Endodermal cell (in vitro differentiated cells): ENCODE data around the gene IDNK. TPM values are rescaled to one million over a fixed set of nuclear protein-coding genes. Genes with fewer than 3 reads are reported as not detected.

Experiments used
- DNase-seq: peaks from one replicate; pipeline ENCODE4 v3.0.0-alpha.2; 2017
- H3K27ac ChIP-seq: 2 replicates; pipeline ENCODE4 v1.5.1; 2013; ENCODE audit warnings: mild to moderate bottlenecking, low read depth, low read length, moderate library complexity
- H3K27me3 ChIP-seq: 2 replicates; pipeline ENCODE4 v1.6.1; 2013; ENCODE audit warnings: mild to moderate bottlenecking, low read length, moderate library complexity; ENCODE audit not compliant: insufficient read depth, control insufficient read depth, poor library complexity, severe bottlenecking
- H3K36me3 ChIP-seq: 2 replicates; pipeline ENCODE4 v1.7.0; 2013; ENCODE audit warnings: mild to moderate bottlenecking, low read length, moderate library complexity; ENCODE audit not compliant: control insufficient read depth, insufficient read depth
- H3K4me1 ChIP-seq: one replicate; pipeline ENCODE4 v1.7.0; 2013; ENCODE audit warnings: low read length; ENCODE audit not compliant: control insufficient read depth, insufficient read depth
- H3K4me3 ChIP-seq: 2 replicates; pipeline ENCODE4 v1.5.1; 2013; ENCODE audit warnings: mild to moderate bottlenecking, low read length, moderate library complexity
- H3K9ac ChIP-seq: 2 replicates; pipeline ENCODE4 v1.6.1; 2013; ENCODE audit warnings: mild to moderate bottlenecking, low read length, moderate library complexity; ENCODE audit not compliant: poor library complexity, severe bottlenecking; ENCODE audit errors: extremely low read depth
- H3K9me3 ChIP-seq: 2 replicates; pipeline ENCODE4 v1.6.1; 2013; ENCODE audit warnings: mild to moderate bottlenecking, low read length, moderate library complexity; ENCODE audit not compliant: control insufficient read depth
- H3K27ac Mint-ChIP-seq: 2 replicates; pipeline ENCODE4 v1.8.0; 2020; ENCODE audit warnings: mixed read lengths
- H3K27me3 Mint-ChIP-seq: 2 replicates; pipeline ENCODE4 v1.8.0; 2021; ENCODE audit warnings: mild to moderate bottlenecking, mixed read lengths; ENCODE audit not compliant: insufficient read depth
- H3K36me3 Mint-ChIP-seq: 2 replicates; pipeline ENCODE4 v1.8.0; 2020; ENCODE audit warnings: low read depth, mixed read lengths
- H3K4me1 Mint-ChIP-seq: 2 replicates; pipeline ENCODE4 v1.8.0; 2020; ENCODE audit warnings: mixed read lengths
- H3K4me3 Mint-ChIP-seq: 2 replicates; pipeline ENCODE4 v1.8.0; 2020; ENCODE audit warnings: mild to moderate bottlenecking, moderate library complexity, mixed read lengths
- H3K9me3 Mint-ChIP-seq: 2 replicates; pipeline ENCODE4 v1.8.0; 2020; ENCODE audit warnings: mild to moderate bottlenecking, mixed read lengths
- WGBS, 2 experiments: methylation state at CpG; one replicate each; pipeline versions ENCODE4 v1.1.5 to v1.1.7; 2013; ENCODE audit warnings: missing lambda C conversion rate in 2 of 2, mixed read lengths in 1 of 2; ENCODE audit not compliant: insufficient coverage in 1 of 2, insufficient read length in 1 of 2; 5-methylcytosine and 5-hydroxymethylcytosine counted together
- total RNA-seq, 2 donors: library from RNA; stranded (reverse); fragmentation: NEBNext Ultra II Directional in 1 of 2; extraction: Animal tissue kit (Norgen Biotek cat#: 25700) in 1 of 2; gene quantifications; 2 replicates in 1 of 2; 3 replicates in 1 of 2; pipeline ENCODE4 v1.2.1, GENCODE V29; 2021
- TF ChIP-seq, protein P1 (sequence below): fragments of 200-600 bp; sonication (generic); conservative IDR thresholded peaks from 2 replicates; pipeline ENCODE4 v1.5.0; 2021; ENCODE audit warnings: antibody characterized with exemption, mild to moderate bottlenecking

The IDNK gene
- total RNA-seq, 2 donors from 2014 or later = 1.6 TPM

DNA sequence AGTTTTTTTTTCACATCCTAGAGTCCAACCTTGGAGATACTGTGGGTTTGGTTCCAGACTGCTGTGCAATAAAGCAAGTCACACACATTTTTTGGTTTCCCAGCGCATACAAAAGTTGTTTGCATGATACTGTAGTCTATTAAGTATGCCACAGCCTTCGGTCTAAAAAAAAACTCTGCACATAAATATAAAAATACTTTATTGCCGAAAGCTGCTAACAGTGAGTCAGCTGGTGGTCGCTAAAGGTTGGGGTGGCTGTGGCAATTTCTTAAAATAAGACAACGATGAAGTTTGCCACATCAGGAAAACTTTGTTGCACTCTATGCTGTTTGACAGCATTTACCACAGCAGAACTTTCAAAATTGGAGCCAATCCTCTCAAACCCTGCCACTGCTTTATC, 47.4 kb downstream of the IDNK start:
- no peak overlapping the region for H3K4me3 ChIP-seq
- DNase-seq = no peak
- no peak overlapping the region for H3K9ac ChIP-seq
- no peaks in the 10 kb centered on the region for H3K27me3 ChIP-seq
- Mint-ChIP-seq H3K36me3 (peaks cover 79% of the 10 kb centered on the region), H3K9me3 (no peaks in the 10 kb centered on the region), H3K27me3 (no peaks in the 10 kb centered on the region), H3K27ac (no peak overlapping the region), H3K4me3 (no peak overlapping the region), H3K4me1 (peaks cover 2% of the 10 kb centered on the region)
- peaks cover 98% of the 10 kb centered on the region for H3K36me3 ChIP-seq
- TF ChIP-seq, protein P1, sequence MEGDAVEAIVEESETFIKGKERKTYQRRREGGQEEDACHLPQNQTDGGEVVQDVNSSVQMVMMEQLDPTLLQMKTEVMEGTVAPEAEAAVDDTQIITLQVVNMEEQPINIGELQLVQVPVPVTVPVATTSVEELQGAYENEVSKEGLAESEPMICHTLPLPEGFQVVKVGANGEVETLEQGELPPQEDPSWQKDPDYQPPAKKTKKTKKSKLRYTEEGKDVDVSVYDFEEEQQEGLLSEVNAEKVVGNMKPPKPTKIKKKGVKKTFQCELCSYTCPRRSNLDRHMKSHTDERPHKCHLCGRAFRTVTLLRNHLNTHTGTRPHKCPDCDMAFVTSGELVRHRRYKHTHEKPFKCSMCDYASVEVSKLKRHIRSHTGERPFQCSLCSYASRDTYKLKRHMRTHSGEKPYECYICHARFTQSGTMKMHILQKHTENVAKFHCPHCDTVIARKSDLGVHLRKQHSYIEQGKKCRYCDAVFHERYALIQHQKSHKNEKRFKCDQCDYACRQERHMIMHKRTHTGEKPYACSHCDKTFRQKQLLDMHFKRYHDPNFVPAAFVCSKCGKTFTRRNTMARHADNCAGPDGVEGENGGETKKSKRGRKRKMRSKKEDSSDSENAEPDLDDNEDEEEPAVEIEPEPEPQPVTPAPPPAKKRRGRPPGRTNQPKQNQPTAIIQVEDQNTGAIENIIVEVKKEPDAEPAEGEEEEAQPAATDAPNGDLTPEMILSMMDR = no peak
- 83 to 94% methylated on average over 3 to 5 of the region's 5 CpGs for WGBS, 2 experiments
- H3K4me1 ChIP-seq = peaks cover 3% of the 10 kb centered on the region
- H3K27ac ChIP-seq = no peak overlapping the region
- H3K9me3 ChIP-seq = no peaks in the 10 kb centered on the region

DNA sequence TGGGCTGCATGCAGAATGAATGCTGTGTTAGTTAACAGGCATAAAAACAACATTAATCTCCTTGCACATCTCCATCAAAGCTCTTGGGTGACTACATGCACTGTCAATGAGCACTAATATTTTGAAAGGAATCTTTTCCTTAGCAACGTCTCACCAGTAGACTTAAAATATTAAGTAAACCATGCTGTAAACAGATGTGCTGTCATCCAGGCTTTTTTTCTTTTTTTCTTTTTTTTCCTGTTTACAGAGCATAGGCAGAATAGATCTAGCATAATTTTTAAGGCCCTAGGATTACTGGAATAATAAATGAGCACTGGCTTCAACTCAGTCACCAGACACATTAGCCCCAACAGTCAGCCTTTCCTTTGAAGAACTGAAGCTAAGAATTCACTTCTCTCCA, 48.5 kb downstream of the IDNK start:
- TF ChIP-seq, protein P1 = no peak
- 76 to 86% methylated on average over 1 of the region's 1 CpG for WGBS, 2 experiments
- no peak for DNase-seq
- Mint-ChIP-seq H3K27me3 (no peaks in the 10 kb centered on the region), H3K4me3 (no peak overlapping the region), H3K9me3 (no peaks in the 10 kb centered on the region), H3K27ac (no peak overlapping the region), H3K4me1 (peaks cover 2% of the 10 kb centered on the region), H3K36me3 (peaks cover 74% of the 10 kb centered on the region)
- Histone ChIP-seq H3K4me3 (no peak overlapping the region), H3K9me3 (no peaks in the 10 kb centered on the region), H3K4me1 (peaks cover 3% of the 10 kb centered on the region), H3K36me3 (peaks cover 98% of the 10 kb centered on the region), H3K27ac (no peak overlapping the region), H3K27me3 (no peaks in the 10 kb centered on the region), H3K9ac (no peak overlapping the region)

GRCh38 chr9:83675466-83675865, 52.5 kb downstream of the IDNK start:
- Histone ChIP-seq H3K4me3 (no peak overlapping the region), H3K27me3 (no peaks in the 10 kb centered on the region), H3K27ac (no peak overlapping the region), H3K4me1 (no peaks in the 10 kb centered on the region), H3K9ac (no peak overlapping the region), H3K36me3 (peaks cover 95% of the 10 kb centered on the region), H3K9me3 (peaks cover 6% of the 10 kb centered on the region)
- Mint-ChIP-seq H3K27me3 (no peaks in the 10 kb centered on the region), H3K9me3 (no peaks in the 10 kb centered on the region), H3K27ac (peak overlapping the region; percentile 59), H3K36me3 (peaks cover 82% of the 10 kb centered on the region), H3K4me1 (peaks cover 3% of the 10 kb centered on the region), H3K4me3 (no peak overlapping the region)
- TF ChIP-seq, protein P1 = no peak
- WGBS, 2 experiments = 100% methylated on average over 1 of the region's 1 CpG; no CpG with 5 or more reads in 1 of the 2 experiments
- no peak for DNase-seq
